NCI-H2196 (cell line): Measurements from ENCODE around the gene PCDH9.
"Not testable (repeated sequence)": the region's sequence is repeated elsewhere in the genome, so short reads cannot be mapped to it uniquely, and the experiment has no call there.

Experiments used
- DNase-seq: peaks from one replicate; lab custom pipeline; 2025; ENCODE audit not compliant: unreplicated experiment; lab: John Stamatoyannopoulos, UW

The PCDH9 gene

GRCh38 chr13:66328476-66328875 lies 901.7 kb downstream of the PCDH9 start:
- DNase-seq, result no peak

GRCh38 chr13:66323745-66324347 lies 906.3 kb downstream of the PCDH9 start:
- DNase-seq, result no peak

GRCh38 chr13:66322936-66323335 lies 907.2 kb downstream of the PCDH9 start:
- DNase-seq, result no peak

GRCh38 chr13:66322193-66322740 lies 907.9 kb downstream of the PCDH9 start:
- no peak for DNase-seq

- DNase-seq, result no peak
Observed at GRCh38 chr13:66314911-66315310, 915.2 kb downstream of the PCDH9 start.

- no peak for DNase-seq
Observed at GRCh38 chr13:66313413-66313812, 916.7 kb downstream of the PCDH9 start.

- DNase-seq, result no peak
Observed at GRCh38 chr13:66312312-66313087, 917.6 kb downstream of the PCDH9 start.

- no peak for DNase-seq
Observed at GRCh38 chr13:66305961-66306617, 924.0 kb downstream of the PCDH9 start.

- no peak for DNase-seq
Observed at GRCh38 chr13:66301482-66301881, 928.7 kb downstream of the PCDH9 start.

- DNase-seq, result no peak
Observed at GRCh38 chr13:66301006-66301405, 929.1 kb downstream of the PCDH9 start.

- no peak for DNase-seq
Observed at GRCh38 chr13:66296875-66297274, 933.3 kb downstream of the PCDH9 start.

- DNase-seq, result no peak
Observed at GRCh38 chr13:66296328-66296727, 933.8 kb downstream of the PCDH9 start.

GRCh38 chr13:66286806-66287205 lies 943.3 kb downstream of the PCDH9 start:
- not testable (repeated sequence) for DNase-seq

- no peak for DNase-seq
Observed at GRCh38 chr13:66275416-66275815, 954.7 kb downstream of the PCDH9 start.

- no peak for DNase-seq
Observed at GRCh38 chr13:66273011-66273410, 957.1 kb downstream of the PCDH9 start.

- no peak for DNase-seq
Observed at GRCh38 chr13:66266761-66267160, 963.4 kb downstream of the PCDH9 start.

GRCh38 chr13:66266348-66266747 lies 963.8 kb downstream of the PCDH9 start:
- no peak for DNase-seq

- no peak for DNase-seq
Observed at GRCh38 chr13:66265371-66265770, 964.8 kb downstream of the PCDH9 start.

GRCh38 chr13:66264971-66265370 lies 965.2 kb downstream of the PCDH9 start:
- no peak for DNase-seq

- DNase-seq, result no peak
Observed at GRCh38 chr13:66262330-66262729, 967.8 kb downstream of the PCDH9 start.

- not testable (repeated sequence) for DNase-seq
Observed at GRCh38 chr13:66259426-66259825, 970.7 kb downstream of the PCDH9 start.
